ENCODE results near the gene B4GALT5. TPM values are rescaled to one million over a fixed set of nuclear protein-coding genes. Genes with fewer than 3 reads are reported as not detected.

B4GALT5 gene
- total RNA-seq, 1 experiment from 2014 or later: 77.0 TPM

GRCh38 chr20:49684335-49684997 is 29.2 kb downstream of the B4GALT5 start:
- Histone ChIP-seq H3K14ac (ENCODE audit: insufficient read depth, low read length) (no peak overlapping the region), H3K18ac (ENCODE audit: insufficient read length, low read depth, low read length) (no peak overlapping the region), H2AK5ac (ENCODE audit: insufficient read length, low read length) (no peak overlapping the region), H3K27me3 (ENCODE audit: insufficient read depth, low read length) (no peaks in the 10 kb centered on the region), H3K79me2 (ENCODE audit: insufficient read depth, low read length) (peaks cover 49% of the 10 kb centered on the region; the same call in 1 of the 2 replicates), H4K5ac (ENCODE audit: insufficient read length, low read depth, low read length) (no peak overlapping the region), H3K23ac (ENCODE audit: insufficient read length, low read depth, low read length) (no peak overlapping the region), H3K9ac (ENCODE audit: extremely low read depth, insufficient read length, low read length) (no peak overlapping the region), H3K79me1 (ENCODE audit: insufficient read depth, low read depth, low read length, poor library complexity, severe bottlenecking) (peaks cover 8% of the 10 kb centered on the region), H3K4ac (ENCODE audit: low read depth, low read length) (no peak overlapping the region), H2BK12ac (ENCODE audit: insufficient read length, low read depth, low read length) (no peak overlapping the region), H3K23me2 (ENCODE audit: insufficient read length, low read depth, low read length, poor library complexity, severe bottlenecking) (no peaks in the 10 kb centered on the region), H3T11ph (ENCODE audit: low read length) (no peak overlapping the region), H4K8ac (replicated peaks; ENCODE audit: insufficient read length, low read depth, low read length) (no peak overlapping the region), H2BK20ac (ENCODE audit: low read depth, low read length, poor library complexity, severe bottlenecking) (no peak overlapping the region), H2BK15ac (ENCODE audit: low read depth, low read length) (no peak overlapping the region), H2AFZ (ENCODE audit: low read length) (no peak overlapping the region), H3K4me2 (ENCODE audit: insufficient read depth, insufficient read length, low read length) (no peak overlapping the region), H4K91ac (ENCODE audit: insufficient read length, low read depth, low read length) (no peak overlapping the region), H2BK5ac (ENCODE audit: insufficient read length, low read length) (no peak overlapping the region), H3K56ac (ENCODE audit: insufficient read length, low read depth, low read length) (no peak overlapping the region), H4K20me1 (ENCODE audit: control insufficient read depth, insufficient read depth, insufficient read length) (no peaks in the 10 kb centered on the region), H3K9me3 (ENCODE audit: control insufficient read depth, low read depth, low read length) (no peaks in the 10 kb centered on the region), H2BK120ac (ENCODE audit: low read depth, low read length, poor library complexity, severe bottlenecking) (no peak overlapping the region), H3K4me1 (ENCODE audit: insufficient read depth, low read length) (peaks cover 11% of the 10 kb centered on the region; the same call in 1 of the 2 replicates), H3K27ac (ENCODE audit: insufficient read length, low read depth, low read length) (no peak overlapping the region)
- H3K36me3 Mint-ChIP-seq (ENCODE audit: insufficient read depth in 1 of 3, low read depth in 3 of 3): peaks cover 0 to 12% (median 8%) of the 10 kb centered on the region in 3 experiments; a peak in 2 of 7 replicates
- no peak for DNase-seq
- H3K27me3 Mint-ChIP-seq (ENCODE audit: low read depth): no peaks in the 10 kb centered on the region
- no peaks in the 10 kb centered on the region for H3K9me3 Mint-ChIP-seq
- no peak overlapping the region for H3K4me3 Mint-ChIP-seq
- H3K4me1 Mint-ChIP-seq: peaks cover 58 to 72% of the 10 kb centered on the region in 2 experiments
- WGBS (ENCODE audit: extremely low coverage, insufficient read length, low lambda C conversion rate): no CpG with 5 or more reads among the region's 13 CpGs
- no peak for TF ChIP-seq CTCF (conservative IDR thresholded peaks at IDR 0.05)
- peak overlapping the region; percentile 39 to 92 (median 45); a peak in 6 of 7 replicates for H3K27ac Mint-ChIP-seq
